ENCODE results near the gene SCN8A. TPM values are rescaled to one million over a fixed set of nuclear protein-coding genes. Genes with fewer than 3 reads are reported as not detected.
"Not testable (repeated sequence)": the region's sequence is repeated elsewhere in the genome, so short reads cannot be mapped to it uniquely, and the experiment has no call there.

SCN8A gene
- total RNA-seq, 2 experiments from 2014 or later: 0.69 to 1.0 TPM

- CTCF ChIA-PET: interaction anchor here (0.9 to 1.8 kb wide), 2 partner anchors 11 to 73 kb away, joined by 4 to 5 read pairs; no protein-coding TSS in a partner anchor
- Mint-ChIP-seq H3K27ac (no peak overlapping the region), H3K9me3 (ENCODE audit: low read depth) (no peaks in the 10 kb centered on the region), H3K4me3 (peak overlapping the region; percentile 70), H3K4me1 (peaks cover 16% of the 10 kb centered on the region), H3K27me3 (peaks cover 51% of the 10 kb centered on the region), H3K36me3 (ENCODE audit: low read depth) (peaks cover 1% of the 10 kb centered on the region)
- DNase-seq (no peak), ATAC-seq (no peak)
- POLR2A ChIA-PET: no interaction called here
- intact Hi-C loops (cut with DNase I, micrococcal nuclease): loop anchor here (10.0 kb wide), 2 partner anchors 233 to 283 kb away; no protein-coding TSS in a partner anchor
Observed at GRCh38 chr12:51592034-51592705, 1.1 kb downstream of the SCN8A start.

DNA sequence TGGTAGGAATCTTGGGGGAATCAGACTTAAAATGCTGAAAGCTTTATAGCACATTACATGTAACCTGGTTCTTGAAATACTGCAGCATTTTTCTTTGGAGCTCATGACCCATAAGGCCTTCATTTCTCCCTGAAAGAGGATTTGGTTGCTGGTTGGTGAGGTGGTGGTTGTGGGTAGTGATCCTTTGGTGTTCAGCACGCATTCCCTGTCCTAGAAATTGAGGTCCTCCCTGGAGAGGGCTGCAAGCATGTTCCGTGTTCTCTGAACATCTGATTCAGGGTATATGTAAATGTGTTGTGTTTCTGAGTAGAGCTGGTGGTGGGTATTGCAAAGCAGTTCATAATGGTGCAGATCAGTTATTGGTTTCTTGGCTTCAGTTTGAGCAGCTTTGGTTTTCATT lies 2.0 kb downstream of the SCN8A start:
- POLR2A ChIA-PET: interaction anchor here (0.6 kb wide), 1 partner anchor 250 kb away, joined by 3 read pairs; no protein-coding TSS in a partner anchor
- H3K27me3 Mint-ChIP-seq: peaks cover 48% of the 10 kb centered on the region

DNA sequence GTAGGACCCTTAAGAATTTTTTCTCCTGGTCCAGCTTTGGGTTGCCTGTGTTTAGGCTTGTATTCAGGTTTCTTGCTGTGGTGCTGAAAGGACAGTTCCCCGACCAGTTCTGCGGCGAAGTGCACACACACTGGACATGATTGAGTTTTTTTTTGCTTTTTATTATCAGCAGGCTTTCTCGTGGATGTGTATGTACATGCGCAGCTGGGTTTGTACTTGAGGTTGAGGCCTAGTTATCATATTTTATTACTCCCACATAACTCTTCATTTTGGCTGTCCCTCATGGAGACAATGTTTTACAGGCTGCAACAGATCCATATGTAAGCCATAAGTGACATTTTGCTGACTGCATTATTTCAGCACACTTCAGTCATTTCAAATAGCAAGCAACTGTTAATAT lies 2.5 kb downstream of the SCN8A start:
- no peak overlapping the region for H3K27ac Mint-ChIP-seq
- POLR2A ChIA-PET: interaction anchor here (0.6 kb wide), 1 partner anchor 250 kb away, joined by 3 read pairs; no protein-coding TSS in a partner anchor

More for the DNA sequence above, 2.0 kb downstream of the SCN8A start:
- no peak overlapping the region for H3K27ac Mint-ChIP-seq
- H3K36me3 Mint-ChIP-seq (ENCODE audit: low read depth): no peaks in the 10 kb centered on the region
- DNase-seq: no peak
- peaks cover 16% of the 10 kb centered on the region for H3K4me1 Mint-ChIP-seq
- CTCF ChIA-PET: interaction anchor here (0.9 to 1.8 kb wide), 2 partner anchors 12 to 72 kb away, joined by 4 to 5 read pairs; no protein-coding TSS in a partner anchor
- no peak for ATAC-seq
- H3K4me3 Mint-ChIP-seq: no peak overlapping the region
- intact Hi-C loops (cut with DNase I, micrococcal nuclease): loop anchor here (10.0 kb wide), 2 partner anchors 232 to 282 kb away; no protein-coding TSS in a partner anchor
- no peaks in the 10 kb centered on the region for H3K9me3 Mint-ChIP-seq (ENCODE audit: low read depth)

DNA sequence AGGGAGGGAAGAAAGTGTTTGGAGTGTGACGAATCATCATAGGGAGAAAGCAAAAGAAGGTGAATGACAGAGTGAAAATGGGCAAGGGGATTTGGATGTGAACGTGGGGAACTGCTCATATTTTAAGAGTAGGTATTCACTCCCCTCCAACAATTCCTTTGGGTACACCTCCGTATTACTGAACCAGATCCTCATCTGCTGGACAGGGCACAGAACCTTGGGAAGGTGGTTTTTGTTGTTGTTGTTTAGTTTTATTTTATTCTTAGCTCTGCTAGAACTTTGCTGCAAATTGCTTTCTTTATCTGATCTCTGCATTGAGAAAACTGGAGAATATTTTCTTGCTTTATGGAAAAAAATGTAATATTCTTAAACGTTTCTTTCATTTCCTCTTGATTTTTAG lies 7.1 kb downstream of the SCN8A start:
- ChIA-PET POLR2A (no interaction called here), CTCF (no interaction called here)
- Mint-ChIP-seq H3K9me3 (ENCODE audit: low read depth) (no peaks in the 10 kb centered on the region), H3K27me3 (peaks cover 29% of the 10 kb centered on the region), H3K27ac (no peak overlapping the region), H3K4me1 (no peaks in the 10 kb centered on the region), H3K4me3 (no peak overlapping the region), H3K36me3 (ENCODE audit: low read depth) (no peaks in the 10 kb centered on the region)
- intact Hi-C loops (cut with DNase I, micrococcal nuclease): loop anchor here (10.0 kb wide), 2 partner anchors 227 to 277 kb away; no protein-coding TSS in a partner anchor
- DNase-seq (no peak), ATAC-seq (no peak)

More for the DNA sequence above, 2.5 kb downstream of the SCN8A start:
- H3K9me3 Mint-ChIP-seq (ENCODE audit: low read depth): no peaks in the 10 kb centered on the region
- H3K4me3 Mint-ChIP-seq: no peak overlapping the region
- DNase-seq (peak; percentile 53), ATAC-seq (no peak)
- intact Hi-C loops (cut with DNase I, micrococcal nuclease): loop anchor here (10.0 kb wide), 2 partner anchors 231 to 281 kb away; no protein-coding TSS in a partner anchor
- H3K36me3 Mint-ChIP-seq (ENCODE audit: low read depth): no peaks in the 10 kb centered on the region
- peaks cover 16% of the 10 kb centered on the region for H3K4me1 Mint-ChIP-seq
- H3K27me3 Mint-ChIP-seq: peaks cover 47% of the 10 kb centered on the region
- CTCF ChIA-PET: interaction anchor here (1.8 kb wide), 1 partner anchor 12 kb away, joined by 5 read pairs; no protein-coding TSS in a partner anchor

GRCh38 chr12:51600721-51601120 lies 9.7 kb downstream of the SCN8A start:
- ChIA-PET POLR2A (no interaction called here), CTCF (no interaction called here)
- Mint-ChIP-seq H3K27me3 (peaks cover 24% of the 10 kb centered on the region), H3K4me1 (no peaks in the 10 kb centered on the region), H3K4me3 (no peak overlapping the region), H3K9me3 (ENCODE audit: low read depth) (no peaks in the 10 kb centered on the region), H3K27ac (no peak overlapping the region), H3K36me3 (ENCODE audit: low read depth) (no peaks in the 10 kb centered on the region)
- DNase-seq: no peak
- no peak for ATAC-seq
- intact Hi-C loops (cut with DNase I, micrococcal nuclease): no loop called here

DNA sequence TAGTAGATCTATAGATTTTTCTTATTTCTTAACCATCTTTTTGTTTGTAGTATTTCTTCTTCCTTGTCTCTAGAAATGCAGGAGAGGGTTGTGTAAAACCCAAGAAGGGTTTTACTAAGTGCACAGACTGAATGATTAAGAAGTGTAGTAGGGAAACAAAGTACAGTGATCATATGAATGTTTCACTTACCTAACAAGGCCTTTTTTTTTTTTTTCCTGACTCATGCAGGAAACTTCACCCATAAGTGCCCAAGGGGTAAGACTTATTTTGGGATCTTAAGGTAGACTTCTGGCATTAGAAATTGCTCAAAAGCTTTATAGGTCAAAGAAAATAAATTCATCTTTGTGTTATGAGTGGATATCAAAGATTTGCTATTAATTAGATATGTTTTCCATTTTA lies 10.2 kb downstream of the SCN8A start:
- CTCF ChIA-PET: interaction anchor here (0.7 kb wide), 1 partner anchor 220 kb away, joined by 6 read pairs; no protein-coding TSS in a partner anchor
- POLR2A ChIA-PET: no interaction called here

GRCh38 chr12:51605896-51606295 lies 14.9 kb downstream of the SCN8A start:
- ATAC-seq; H3K4me3 Mint-ChIP-seq; H3K36me3 Mint-ChIP-seq (ENCODE audit: low read depth); DNase-seq; H3K9me3 Mint-ChIP-seq (ENCODE audit: low read depth); CTCF ChIA-PET; intact Hi-C loops (cut with DNase I, micrococcal nuclease); H3K27ac Mint-ChIP-seq; POLR2A ChIA-PET: not testable (repeated sequence)
- Mint-ChIP-seq H3K27me3 (peaks cover 11% of the 10 kb centered on the region), H3K4me1 (peaks cover 13% of the 10 kb centered on the region)

More for the DNA sequence above, 10.2 kb downstream of the SCN8A start:
- Mint-ChIP-seq H3K27ac (no peak overlapping the region), H3K27me3 (peaks cover 21% of the 10 kb centered on the region), H3K4me3 (no peak overlapping the region), H3K36me3 (ENCODE audit: low read depth) (no peaks in the 10 kb centered on the region), H3K9me3 (ENCODE audit: low read depth) (no peaks in the 10 kb centered on the region), H3K4me1 (no peaks in the 10 kb centered on the region)
- intact Hi-C loops (cut with DNase I, micrococcal nuclease): no loop called here
- ATAC-seq (no peak), DNase-seq (no peak)

DNA sequence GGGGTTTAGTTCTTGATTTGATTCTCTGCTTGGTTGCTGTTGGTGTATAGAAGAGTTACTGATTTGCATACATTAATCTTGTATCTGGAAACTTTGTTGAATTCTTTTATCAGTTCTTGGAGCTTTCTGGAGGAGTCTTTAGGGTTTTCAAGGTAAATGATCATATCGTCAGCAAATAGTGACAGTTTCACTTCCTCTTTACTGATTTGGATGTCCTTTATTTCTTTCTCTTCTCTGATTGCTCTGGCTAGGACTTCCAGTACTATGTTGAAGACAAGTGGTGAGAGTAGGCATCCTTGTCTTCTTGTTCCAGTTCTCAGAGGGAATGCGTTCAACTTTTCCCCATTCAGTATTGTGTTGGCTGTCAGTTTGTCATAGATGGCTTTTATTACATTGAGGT lies 16.2 kb downstream of the SCN8A start:
- DNase-seq; intact Hi-C loops (cut with DNase I, micrococcal nuclease); H3K36me3 Mint-ChIP-seq (ENCODE audit: low read depth); H3K9me3 Mint-ChIP-seq (ENCODE audit: low read depth); H3K4me3 Mint-ChIP-seq; H3K27ac Mint-ChIP-seq; ATAC-seq; POLR2A ChIA-PET: not testable (repeated sequence)
- CTCF ChIA-PET: interaction anchor here (0.6 kb wide), 1 partner anchor 31 kb away, joined by 3 read pairs; no protein-coding TSS in a partner anchor
- H3K4me1 Mint-ChIP-seq: peaks cover 13% of the 10 kb centered on the region
- H3K27me3 Mint-ChIP-seq: peaks cover 11% of the 10 kb centered on the region

DNA sequence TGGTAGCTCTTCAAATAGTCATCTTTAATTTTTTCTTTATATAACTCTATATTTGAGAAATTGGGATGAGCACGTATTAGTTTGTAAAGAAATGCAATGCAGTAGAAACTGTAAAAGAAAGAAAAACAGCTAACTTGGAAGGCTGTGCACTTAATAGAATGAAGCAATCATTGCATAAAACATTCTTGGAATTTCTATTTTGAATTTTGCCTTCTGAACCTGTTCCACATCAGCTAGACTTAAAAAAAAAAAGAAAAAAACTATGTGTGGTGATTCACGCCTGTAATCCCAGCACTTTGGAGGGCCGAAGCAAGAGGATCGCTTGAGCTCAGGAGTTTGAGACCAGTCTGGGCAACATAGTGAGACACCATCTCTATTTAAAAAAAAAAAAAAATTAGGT lies 29.4 kb downstream of the SCN8A start:
- Mint-ChIP-seq H3K9me3 (ENCODE audit: low read depth) (peaks cover 4% of the 10 kb centered on the region), H3K27ac (no peak overlapping the region), H3K27me3 (peaks cover 9% of the 10 kb centered on the region), H3K4me1 (no peaks in the 10 kb centered on the region), H3K4me3 (no peak overlapping the region), H3K36me3 (ENCODE audit: low read depth) (peaks cover 1% of the 10 kb centered on the region)
- CTCF ChIA-PET: interaction anchor here (0.6 kb wide), 1 partner anchor 1431 kb away, joined by 4 read pairs; no protein-coding TSS in a partner anchor
- ATAC-seq: no peak
- intact Hi-C loops (cut with DNase I, micrococcal nuclease): no loop called here
- POLR2A ChIA-PET: interaction anchor here (0.6 kb wide), 2 partner anchors 166 to 172 kb away, joined by 3 read pairs; no protein-coding TSS in a partner anchor
- no peak for DNase-seq

GRCh38 chr12:51621156-51621922 lies 30.3 kb downstream of the SCN8A start:
- Mint-ChIP-seq H3K27me3 (peaks cover 10% of the 10 kb centered on the region), H3K36me3 (ENCODE audit: low read depth) (peaks cover 1% of the 10 kb centered on the region), H3K27ac (no peak overlapping the region), H3K4me1 (no peaks in the 10 kb centered on the region), H3K9me3 (ENCODE audit: low read depth) (peaks cover 4% of the 10 kb centered on the region), H3K4me3 (no peak overlapping the region)
- ChIA-PET POLR2A (no interaction called here), CTCF (no interaction called here)
- intact Hi-C loops (cut with DNase I, micrococcal nuclease): no loop called here
- no peak for ATAC-seq
- no peak for DNase-seq

DNA sequence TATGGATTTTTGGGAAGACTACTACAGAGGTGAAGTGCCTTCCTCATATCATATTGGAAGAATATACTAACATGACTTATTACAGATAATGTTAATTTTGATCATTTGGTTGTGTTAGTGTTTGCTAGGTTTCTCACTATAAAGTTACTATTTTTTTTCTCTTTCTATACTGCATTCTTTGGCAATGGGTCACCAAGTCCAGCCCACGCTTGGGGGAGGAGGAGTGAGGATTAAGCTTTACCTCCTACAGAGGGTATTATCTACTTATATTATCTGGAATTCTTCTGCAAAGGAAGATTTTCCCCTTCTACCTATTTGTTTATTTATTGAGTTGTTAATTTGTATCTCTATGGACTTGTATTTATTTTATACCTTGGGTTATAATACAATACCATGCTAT lies 31.5 kb downstream of the SCN8A start:
- ATAC-seq (no peak), DNase-seq (no peak)
- no peaks in the 10 kb centered on the region for H3K9me3 Mint-ChIP-seq (ENCODE audit: low read depth)
- POLR2A ChIA-PET: no interaction called here
- H3K4me1 Mint-ChIP-seq: no peaks in the 10 kb centered on the region
- H3K27me3 Mint-ChIP-seq: peaks cover 7% of the 10 kb centered on the region
- no peak overlapping the region for H3K4me3 Mint-ChIP-seq
- no peaks in the 10 kb centered on the region for H3K36me3 Mint-ChIP-seq (ENCODE audit: low read depth)
- CTCF ChIA-PET: no interaction called here
- no peak overlapping the region for H3K27ac Mint-ChIP-seq
- intact Hi-C loops (cut with DNase I, micrococcal nuclease): no loop called here
